ENCODE data around the gene AFAP1L1. TPM values are rescaled to one million over a fixed set of nuclear protein-coding genes. Genes with fewer than 3 reads are reported as not detected.

Gene AFAP1L1
- total and polyA plus RNA-seq, 9 of the 15 experiments (the other 6 are each of a cell fraction or from before 2014, with no cell fraction given) = 0.01 to 0.12 (median 0.03) TPM; not detected in 4

DNA sequence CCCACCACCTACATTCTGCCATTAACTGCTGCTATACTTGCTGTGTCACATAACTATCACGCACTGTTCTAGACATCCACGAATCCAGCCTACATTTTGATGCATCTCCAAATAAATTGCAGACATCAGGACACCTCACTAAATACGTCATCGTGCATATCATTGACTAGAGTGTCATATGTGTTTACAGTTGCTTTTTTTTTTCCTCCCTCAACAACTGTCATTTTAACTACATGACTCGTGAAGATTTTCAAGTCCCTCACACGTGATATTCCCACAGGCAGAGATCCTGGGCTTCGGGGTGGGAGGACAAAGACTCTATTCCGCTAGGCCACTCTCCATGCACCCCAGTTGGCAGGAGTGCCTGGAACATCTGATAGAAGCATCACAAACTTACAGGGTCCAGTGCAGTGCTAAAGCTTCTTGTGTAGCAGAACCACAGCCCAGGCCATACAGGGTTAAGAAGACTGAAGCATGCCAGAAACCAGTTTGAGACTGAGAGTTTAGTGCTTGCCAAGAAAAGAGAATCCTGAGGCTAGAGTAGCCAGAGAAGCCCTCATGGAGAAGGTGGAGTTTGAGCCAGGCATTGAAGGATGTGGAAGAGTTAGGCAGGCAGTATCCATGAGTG lies 87.3 kb downstream of the AFAP1L1 start:
- BruUV-seq (replicated peaks) = no TSS peak
- Histone ChIP-seq H3K27me3 (ENCODE audit: control insufficient read depth in 2 of 2, insufficient read depth in 2 of 2, low read length in 2 of 2) (no peaks in the 10 kb centered on the region), H3K27ac (ENCODE audit: extremely low read depth, low read depth, low read length) (no peak overlapping the region), H4K20me1 (replicated peaks; ENCODE audit: control insufficient read depth, insufficient read depth, low read length) (no peaks in the 10 kb centered on the region), H3K9ac (ENCODE audit: insufficient read depth in 1 of 2, low read depth in 2 of 2, low read length in 2 of 2) (peak overlapping the region; percentile 8 to 70; a peak in 2 of 4 replicates), H3K4me1 (replicated peaks in 1 of 2; ENCODE audit: control insufficient read depth in 2 of 2, insufficient read depth in 2 of 2, low read length in 2 of 2) (peaks cover 9 to 18% of the 10 kb centered on the region in 2 experiments; a peak in 3 of 5 replicates), H3K36me3 (ENCODE audit: control insufficient read depth, insufficient read depth, low read length) (peaks cover 19% of the 10 kb centered on the region), H3K9me3 (replicated peaks; ENCODE audit: control insufficient read depth, insufficient read depth, low read depth, low read length) (no peaks in the 10 kb centered on the region), H2AFZ (ENCODE audit: low read depth, low read length) (no peak overlapping the region), H3K79me2 (ENCODE audit: control insufficient read depth, insufficient read depth, low read length) (peaks cover 12% of the 10 kb centered on the region; the same call in 2 of the 3 replicates), H3K9me1 (ENCODE audit: control insufficient read depth, insufficient read depth, low read length) (no peaks in the 10 kb centered on the region), H3K4me3 (peak overlapping the region; percentile 71; the same call in 1 of the 2 replicates), H3K4me2 (ENCODE audit: insufficient read depth, low read length) (peak overlapping the region; percentile 88)
- 47% methylated on average over 8 of the region's 8 CpGs for WGBS (ENCODE audit: insufficient coverage, low coverage, missing lambda C conversion rate)
- POLR2A ChIA-PET = interaction anchor here (0.6 to 8.3 kb wide), 5 partner anchors 13 to 388 kb away, joined by 3 to 87 read pairs (median 5); partner anchors contain the start of gene GRPEL2
- intact Hi-C loops (cut with micrococcal nuclease) (no loop called here), in situ Hi-C loops (cut with MboI) (no loop called here)
- TF ChIP-seq NELFE (IDR thresholded peaks at IDR 0.05; ENCODE audit: insufficient read depth, insufficient read length) (no peak), ZNF384 (IDR thresholded peaks at IDR 0.05; ENCODE audit: low read depth, low read length) (peak; percentile 25; the same call in 1 of the 2 replicates), SIN3B (IDR thresholded peaks at IDR 0.05; ENCODE audit: low read depth) (0 out of 2 replicates have a peak, but pooled peaks have one; percentile 4), POLR2AphosphoS2 (IDR thresholded peaks at IDR 0.05; ENCODE audit: low read length) (no peak), CREB1 (IDR thresholded peaks at IDR 0.05) (0 out of 2 replicates have a peak, but pooled peaks have one; percentile 25), CREB1 (CRISPR knock-in tag; IDR thresholded peaks at IDR 0.05) (no peak)
- ATAC-seq (no peak), FAIRE-seq (no peak), DNase-seq (ENCODE audit: extremely low read depth in 1 of 4, low spot score in 3 of 4) (no peak)
- CTCF ChIA-PET (ENCODE audit: low intra/inter-chr PET ratio) = no interaction called here

Data from K562 (cell line).